Urinary bladder (tissue), 4 donors: ENCODE data around the gene ST3GAL3. TPM values are rescaled to one million over a fixed set of nuclear protein-coding genes. Genes with fewer than 3 reads are reported as not detected.
"Not testable (repeated sequence)": the region's sequence is repeated elsewhere in the genome, so short reads cannot be mapped to it uniquely, and the experiment has no call there.

ENCODE experiments used
- DNase-seq: peaks from one replicate; pipeline ENCODE4 v3.0.0-alpha.2; 2015; ENCODE audit errors: extremely low spot score
- H3K27ac ChIP-seq: one replicate; pipeline ENCODE4 v1.5.1; 2013; ENCODE audit warnings: low read depth, mild to moderate bottlenecking, moderate library complexity
- H3K36me3 ChIP-seq: one replicate; pipeline ENCODE4 v1.6.1; 2013; ENCODE audit warnings: mild to moderate bottlenecking, moderate library complexity; ENCODE audit not compliant: insufficient read depth
- H3K4me1 ChIP-seq: one replicate; pipeline ENCODE4 v1.6.1; 2013; ENCODE audit warnings: mild to moderate bottlenecking, moderate library complexity; ENCODE audit not compliant: insufficient read depth
- H3K4me3 ChIP-seq: one replicate; pipeline ENCODE4 v1.5.1; 2013; ENCODE audit warnings: low read depth, low read length
- WGBS: extraction: QIAGEN DNeasy Blood & Tissue Kit; methylation state at CpG from one replicate; pipeline ENCODE4 v1.1.7; 2013; 5-methylcytosine and 5-hydroxymethylcytosine counted together
- polyA plus RNA-seq: library from polyadenylated mRNA; stranded (reverse); fragments of 200-250 nt; gene quantifications from one replicate; pipeline ENCODE4 v1.2.3, GENCODE V29; 2013
- total RNA-seq: library from RNA; depleted of rRNA; stranded (reverse); fragments of >200 nt; gene quantifications from one replicate; pipeline ENCODE4 v1.2.3, GENCODE V29; 2014
- donor health status: healthy with polysubstance abuse.
- donor health status: healthy.

ST3GAL3 gene
- total and polyA plus RNA-seq, 2 donors, result 25.4 to 27.2 TPM

DNA sequence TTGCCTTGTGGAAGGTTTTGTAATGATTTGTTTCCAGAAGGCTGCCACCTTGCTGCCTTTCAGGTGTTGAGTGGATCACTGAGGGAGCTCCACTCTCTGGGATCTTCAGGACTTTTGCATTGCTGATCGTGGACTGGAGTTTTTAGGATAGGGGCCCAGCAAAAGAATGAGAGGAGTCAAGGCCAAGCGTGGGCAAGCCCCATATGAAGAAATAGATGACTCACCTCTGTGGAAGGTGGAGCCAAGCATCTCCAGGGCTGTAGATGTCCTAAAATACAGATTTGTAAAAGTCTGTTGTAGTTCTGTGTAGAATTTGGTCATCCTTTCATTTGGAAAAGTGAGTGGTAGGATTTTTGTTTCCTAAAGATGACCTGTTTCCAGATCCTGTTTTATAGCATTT lies 67.0 kb downstream of the ST3GAL3 start:
- Histone ChIP-seq H3K27ac (no peak overlapping the region), H3K4me1 (no peaks in the 10 kb centered on the region), H3K36me3 (no peaks in the 10 kb centered on the region), H3K4me3 (no peak overlapping the region)
- no peak for DNase-seq
- 80% methylated on average over 2 of the region's 2 CpGs for WGBS

DNA sequence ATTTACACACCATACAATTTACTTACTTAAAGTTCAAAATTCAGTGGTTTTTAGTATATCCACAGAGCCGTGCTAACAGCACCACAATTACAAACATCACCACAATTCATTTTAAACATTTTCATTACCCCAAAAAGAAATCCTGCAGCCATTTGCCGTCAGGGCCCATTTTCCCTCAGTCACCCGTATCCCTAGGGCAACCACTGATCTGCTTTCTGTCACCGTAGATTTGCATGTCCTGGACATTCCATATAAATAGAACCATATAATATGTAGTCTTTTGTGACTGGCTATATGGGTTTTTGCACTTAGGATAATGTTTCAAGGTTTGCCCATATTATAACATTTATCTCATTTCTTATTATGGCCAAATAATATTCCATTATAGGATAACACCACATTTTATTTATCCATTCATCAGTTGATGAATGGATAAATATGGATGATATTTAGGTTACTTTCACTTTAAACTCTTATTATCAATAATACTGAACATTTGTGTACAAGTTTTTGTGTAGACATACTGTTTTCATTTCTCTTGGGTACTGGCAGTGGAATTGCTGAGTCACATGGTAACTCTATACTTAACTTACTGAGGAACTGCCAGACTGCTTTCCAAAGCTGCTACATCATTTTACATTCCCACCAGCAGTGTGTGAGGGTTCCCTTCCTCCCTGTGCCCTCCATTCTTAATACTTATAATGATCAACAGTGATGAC lies 68.9 kb downstream of the ST3GAL3 start:
- WGBS, result 90% methylated on average over 4 of the region's 4 CpGs
- Histone ChIP-seq H3K27ac (no peak overlapping the region), H3K4me1 (no peaks in the 10 kb centered on the region), H3K36me3 (no peaks in the 10 kb centered on the region), H3K4me3 (no peak overlapping the region)
- no peak for DNase-seq

DNA sequence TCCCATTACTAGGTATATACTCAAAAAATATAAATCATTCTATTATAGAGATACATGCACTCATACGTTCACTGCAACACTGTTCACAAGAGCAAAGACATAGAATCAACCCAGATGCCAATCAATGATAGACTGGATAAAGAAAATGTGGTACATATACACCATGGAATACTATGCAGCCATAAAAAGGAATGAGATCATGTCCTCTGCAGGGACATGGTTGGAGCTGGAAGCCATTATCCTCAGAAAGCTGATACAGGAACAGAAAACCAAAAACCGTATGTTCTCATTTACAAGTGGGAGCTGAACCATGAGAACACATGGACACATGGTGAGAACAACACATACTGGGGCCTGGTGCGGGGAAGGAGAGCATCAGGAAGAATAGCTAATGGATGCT lies 70.6 kb downstream of the ST3GAL3 start:
- not testable (repeated sequence) for DNase-seq, H3K4me1 ChIP-seq, H3K4me3 ChIP-seq, H3K27ac ChIP-seq, H3K36me3 ChIP-seq
- WGBS, result over 99% methylated on average over 3 of the region's 3 CpGs

DNA sequence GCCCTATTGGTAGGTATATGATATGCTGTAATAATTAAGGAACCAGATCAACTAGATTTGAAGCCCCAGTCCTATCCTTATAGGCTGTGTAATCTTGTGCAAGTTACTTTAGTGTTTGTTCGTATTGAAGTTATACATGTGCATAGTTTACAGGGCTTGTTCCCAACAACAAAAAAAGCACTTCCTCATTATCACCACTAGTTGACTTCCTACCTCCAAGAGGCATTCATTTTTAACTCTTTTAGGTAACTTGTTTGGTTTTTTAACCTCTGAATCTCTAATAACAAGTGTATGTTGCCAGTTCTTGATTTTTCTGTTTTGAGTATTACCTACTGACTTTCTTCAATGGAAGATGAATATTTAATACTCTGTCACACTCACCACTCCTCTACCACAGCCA lies 71.9 kb downstream of the ST3GAL3 start:
- no peak for DNase-seq
- Histone ChIP-seq H3K4me1 (no peaks in the 10 kb centered on the region), H3K27ac (no peak overlapping the region), H3K36me3 (no peaks in the 10 kb centered on the region), H3K4me3 (no peak overlapping the region)
- WGBS, result 94% methylated on average over 1 of the region's 1 CpG

DNA sequence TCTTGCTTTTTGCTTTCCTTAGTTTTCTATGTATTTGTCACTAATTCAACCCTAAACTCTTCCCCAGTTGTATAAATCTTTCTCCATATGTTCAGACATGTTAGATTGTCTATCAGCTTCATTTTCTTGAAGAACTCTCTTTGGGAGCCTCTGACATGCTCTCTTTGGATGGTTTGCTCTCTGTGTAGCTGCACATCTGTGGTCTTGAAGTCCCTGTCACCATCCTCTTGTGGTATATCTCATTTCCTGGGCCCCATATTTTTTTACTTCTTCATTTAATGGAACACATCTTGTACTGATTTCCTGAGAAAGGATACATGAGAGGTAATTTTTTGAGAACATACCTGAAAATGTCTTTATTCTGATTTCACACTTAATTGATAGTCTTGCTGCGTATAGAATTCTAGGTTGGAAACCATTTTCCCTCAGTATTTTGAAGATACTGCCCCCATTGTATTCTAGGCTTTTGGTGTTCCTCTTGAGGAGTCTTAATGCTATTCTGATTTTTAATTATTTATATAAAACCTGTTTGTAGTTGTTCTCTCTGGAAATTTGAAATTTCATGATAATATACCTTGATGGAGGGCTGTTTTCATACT lies 72.6 kb downstream of the ST3GAL3 start:
- H3K4me1 ChIP-seq, result no peaks in the 10 kb centered on the region
- no peak overlapping the region for H3K4me3 ChIP-seq
- no peaks in the 10 kb centered on the region for H3K36me3 ChIP-seq
- DNase-seq, result no peak
- H3K27ac ChIP-seq, result no peak overlapping the region
- 99% methylated on average over 1 of the region's 1 CpG for WGBS

DNA sequence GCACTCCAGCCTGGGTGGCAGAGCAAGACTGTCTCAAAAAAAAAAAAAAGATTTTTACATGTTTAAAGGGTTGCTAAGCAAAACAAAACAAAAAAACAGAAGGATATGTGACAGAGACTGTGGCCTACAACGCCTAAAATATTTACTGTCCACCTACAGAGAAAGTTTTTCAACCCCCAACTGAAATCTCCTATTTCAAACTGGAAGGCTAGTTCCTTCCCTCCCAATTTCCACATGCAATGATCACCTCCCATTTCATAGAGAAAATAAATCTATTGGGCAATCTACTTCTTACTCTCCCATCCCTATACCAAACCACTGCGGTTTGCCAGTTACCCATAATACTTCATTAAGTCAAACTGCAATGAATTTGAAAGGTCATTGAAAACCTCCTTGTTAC lies 74.2 kb downstream of the ST3GAL3 start:
- WGBS, result 74% methylated on average over 2 of the region's 2 CpGs
- Histone ChIP-seq H3K27ac (no peak overlapping the region), H3K4me1 (no peaks in the 10 kb centered on the region)

DNA sequence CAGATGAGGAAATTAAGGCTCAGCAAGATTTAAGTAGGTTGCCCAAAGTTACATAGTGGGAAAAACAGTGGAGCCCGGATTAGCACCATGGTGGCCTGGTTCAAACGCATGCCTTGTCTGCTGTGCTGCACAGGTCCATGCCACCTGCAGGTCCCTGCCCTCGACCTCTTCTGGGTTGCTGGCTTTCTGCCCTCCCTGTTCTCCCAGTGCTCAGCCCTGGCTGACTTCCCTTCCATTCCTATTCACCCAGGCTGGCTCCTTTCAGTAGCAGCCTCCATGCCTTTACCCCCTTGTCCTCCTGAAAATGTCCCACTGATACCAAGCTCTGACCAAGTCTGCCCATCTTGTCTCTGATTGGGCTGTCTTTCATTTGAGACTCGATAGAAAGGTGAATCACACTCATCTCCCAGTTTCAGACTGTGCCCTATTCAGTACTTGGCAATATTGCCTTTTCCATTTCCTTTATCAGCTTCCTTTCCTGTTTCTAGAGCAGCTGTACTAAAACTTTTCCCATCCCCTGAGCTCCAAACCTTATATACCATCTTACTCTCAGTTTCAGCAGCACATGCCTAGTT lies 75.8 kb downstream of the ST3GAL3 start:
- no peak for DNase-seq
- no peak overlapping the region for H3K4me3 ChIP-seq
- H3K27ac ChIP-seq, result no peak overlapping the region
- H3K36me3 ChIP-seq, result no peaks in the 10 kb centered on the region
- H3K4me1 ChIP-seq, result no peaks in the 10 kb centered on the region
- whole genome bisulfite sequencing, result 90% methylated on average over 4 of the region's 4 CpGs

More for the DNA sequence above, 74.2 kb downstream of the ST3GAL3 start:
- no peak for DNase-seq
- Histone ChIP-seq H3K36me3 (no peaks in the 10 kb centered on the region), H3K4me3 (no peak overlapping the region)

DNA sequence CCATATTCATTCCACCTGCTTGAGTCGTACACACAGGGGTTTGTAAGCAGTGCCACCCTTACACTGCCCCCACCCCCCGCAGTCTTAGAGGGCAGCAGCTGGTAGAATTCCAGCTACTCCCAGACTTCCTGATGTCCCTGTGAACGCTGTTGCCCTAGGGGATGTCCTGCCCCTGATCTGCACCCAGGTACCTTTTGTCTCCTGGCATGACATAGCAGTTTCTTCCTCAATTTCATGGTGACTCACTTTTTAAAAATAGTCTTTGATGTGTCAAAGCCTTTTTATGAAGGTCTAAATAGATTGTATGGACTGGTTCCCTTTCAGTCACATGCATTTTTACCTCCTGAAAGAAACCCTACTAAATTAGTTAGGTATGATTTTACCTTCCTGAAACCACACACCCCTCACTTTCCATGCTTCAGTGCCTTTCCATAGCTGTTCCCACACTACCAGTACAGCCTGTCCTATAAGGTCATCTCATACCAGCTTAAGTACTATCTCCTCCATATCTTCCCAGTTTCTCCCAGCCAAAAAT lies 76.4 kb downstream of the ST3GAL3 start:
- WGBS, result 89% methylated on average over 3 of the region's 3 CpGs
- Histone ChIP-seq H3K4me1 (no peaks in the 10 kb centered on the region), H3K27ac (no peak overlapping the region), H3K4me3 (no peak overlapping the region), H3K36me3 (no peaks in the 10 kb centered on the region)
- no peak for DNase-seq

DNA sequence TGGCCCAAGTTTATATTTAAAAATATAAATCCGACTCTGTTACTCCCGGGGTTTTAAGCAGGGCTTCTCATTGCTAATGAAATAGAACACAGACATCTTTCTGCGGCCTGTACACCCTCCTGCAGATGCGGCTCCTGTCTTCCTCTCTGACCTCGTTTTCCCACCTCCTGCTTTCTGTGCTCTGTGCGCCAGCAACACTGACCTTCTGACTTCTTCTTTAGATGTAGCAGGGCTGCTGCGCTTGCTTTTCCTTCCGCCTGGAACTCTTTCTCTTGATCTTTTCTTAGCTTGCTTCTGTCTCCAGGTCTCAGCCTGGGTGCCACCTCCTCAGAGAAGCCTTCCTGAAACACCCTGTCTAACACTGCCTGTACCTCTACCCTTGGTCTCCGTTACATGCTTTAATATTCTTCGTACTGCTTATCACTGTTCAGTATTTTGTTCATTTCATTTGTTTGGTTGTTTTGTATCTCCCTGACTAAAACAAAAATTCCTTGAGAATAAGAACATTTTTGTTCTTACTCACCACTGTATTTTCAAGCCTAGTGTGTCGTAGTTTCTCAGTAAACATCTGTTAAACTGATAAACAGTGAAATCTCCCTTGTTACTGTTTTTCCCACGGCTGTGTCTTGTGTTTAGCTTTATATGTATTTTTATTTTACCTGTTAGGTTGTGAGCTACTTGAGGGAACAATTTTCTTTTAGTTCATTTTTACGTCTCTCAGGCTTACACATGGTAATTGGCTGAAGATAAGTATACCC lies 79.0 kb downstream of the ST3GAL3 start:
- Histone ChIP-seq H3K36me3 (no peaks in the 10 kb centered on the region), H3K4me3 (no peak overlapping the region), H3K27ac (no peak overlapping the region), H3K4me1 (no peaks in the 10 kb centered on the region)
- WGBS, result 79% methylated on average over 13 of the region's 13 CpGs
- no peak for DNase-seq

DNA sequence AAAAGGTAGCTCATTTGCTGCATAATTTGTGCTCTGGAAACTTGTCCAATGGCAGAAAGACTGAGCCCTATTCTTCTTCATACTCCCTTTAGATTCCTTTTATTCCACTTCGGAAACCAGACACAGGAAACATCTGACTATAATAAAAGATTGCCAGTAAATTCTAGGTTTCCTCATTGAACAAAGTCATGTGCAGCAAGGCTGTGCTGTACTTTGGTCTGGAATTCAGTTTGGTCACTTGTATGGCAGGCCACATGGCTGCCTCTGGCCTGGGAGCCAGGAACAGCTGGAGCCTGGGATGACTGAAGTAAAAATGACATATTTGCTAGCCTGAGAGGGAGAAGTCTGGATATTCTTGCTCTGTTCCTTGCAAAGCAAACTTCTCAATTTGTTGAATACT lies 79.6 kb downstream of the ST3GAL3 start:
- Histone ChIP-seq H3K4me3 (no peak overlapping the region), H3K4me1 (no peaks in the 10 kb centered on the region), H3K36me3 (no peaks in the 10 kb centered on the region), H3K27ac (no peak overlapping the region)
- DNase-seq, result no peak
- WGBS, result 42% methylated on average over 1 of the region's 1 CpG

DNA sequence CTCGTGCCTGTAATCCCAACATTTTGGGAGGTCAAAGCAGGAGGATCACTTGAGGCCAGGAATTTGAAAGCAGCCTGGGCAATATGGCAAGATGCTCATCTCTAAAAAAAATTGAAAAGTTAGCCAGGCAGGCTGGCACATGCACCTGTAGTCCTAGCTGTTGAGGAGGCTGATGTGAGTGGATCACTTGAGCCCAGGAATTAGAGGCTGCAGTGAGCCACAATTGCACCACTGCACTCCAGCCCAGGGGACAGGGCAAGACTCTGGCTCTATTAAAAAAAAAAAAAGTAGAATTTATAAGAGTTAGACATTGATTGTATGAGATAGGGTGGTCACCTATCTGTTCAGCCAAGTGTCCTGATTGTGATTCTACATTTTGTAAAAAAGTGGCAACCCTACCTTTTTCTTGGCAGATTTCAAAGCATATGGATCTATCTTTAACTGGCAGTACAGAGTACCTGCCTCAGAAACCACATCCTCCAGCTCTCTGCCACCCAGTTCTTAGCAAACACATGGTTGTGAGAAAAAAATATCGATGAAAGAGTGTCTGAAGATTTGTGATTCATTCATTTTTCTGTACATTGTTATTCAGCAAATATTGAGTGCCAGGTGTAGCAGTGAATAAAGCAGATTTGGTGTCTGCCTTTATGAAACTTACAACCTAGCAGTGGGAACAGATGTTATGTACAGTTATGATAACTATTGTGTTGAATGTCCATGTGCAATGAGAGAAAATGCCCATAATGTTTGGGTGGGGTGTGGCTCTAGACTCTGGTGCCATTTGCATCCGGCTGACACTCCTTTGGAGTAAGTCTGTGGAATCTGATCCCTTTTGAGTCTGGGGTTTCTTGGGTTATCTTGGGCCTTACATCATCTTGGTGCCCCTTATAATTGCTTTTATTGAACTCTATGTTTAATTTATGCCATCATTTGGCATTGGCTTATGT lies 82.5 kb downstream of the ST3GAL3 start:
- no peak overlapping the region for H3K4me3 ChIP-seq

DNA sequence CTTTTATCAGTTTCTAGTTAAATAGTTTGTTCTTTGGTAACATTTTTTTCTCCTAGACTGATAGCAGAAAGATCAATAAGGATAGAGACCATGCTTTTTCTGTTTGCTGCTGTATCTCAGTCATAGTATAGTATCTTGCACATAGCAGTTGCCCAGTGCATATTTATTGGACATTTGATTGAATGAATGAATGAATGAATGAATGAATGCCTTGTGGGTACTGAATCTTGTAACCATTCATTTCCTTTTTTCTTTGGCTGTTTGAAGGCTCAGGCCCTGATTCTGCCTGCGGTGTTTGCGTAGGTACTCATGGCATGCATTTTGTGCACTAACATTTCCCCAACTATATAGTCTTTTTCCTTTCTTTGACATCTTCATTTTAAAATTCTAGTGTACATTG lies 83.9 kb downstream of the ST3GAL3 start:
- WGBS, result 96% methylated on average over 2 of the region's 2 CpGs
- no peak overlapping the region for H3K27ac ChIP-seq
- no peak for DNase-seq
- H3K36me3 ChIP-seq, result no peaks in the 10 kb centered on the region
- no peak overlapping the region for H3K4me3 ChIP-seq
- H3K4me1 ChIP-seq, result no peaks in the 10 kb centered on the region

More for the DNA sequence above, 82.5 kb downstream of the ST3GAL3 start:
- H3K36me3 ChIP-seq, result no peaks in the 10 kb centered on the region
- WGBS, result 94% methylated on average over 3 of the region's 3 CpGs
- H3K27ac ChIP-seq, result no peak overlapping the region
- no peak for DNase-seq
- no peaks in the 10 kb centered on the region for H3K4me1 ChIP-seq

DNA sequence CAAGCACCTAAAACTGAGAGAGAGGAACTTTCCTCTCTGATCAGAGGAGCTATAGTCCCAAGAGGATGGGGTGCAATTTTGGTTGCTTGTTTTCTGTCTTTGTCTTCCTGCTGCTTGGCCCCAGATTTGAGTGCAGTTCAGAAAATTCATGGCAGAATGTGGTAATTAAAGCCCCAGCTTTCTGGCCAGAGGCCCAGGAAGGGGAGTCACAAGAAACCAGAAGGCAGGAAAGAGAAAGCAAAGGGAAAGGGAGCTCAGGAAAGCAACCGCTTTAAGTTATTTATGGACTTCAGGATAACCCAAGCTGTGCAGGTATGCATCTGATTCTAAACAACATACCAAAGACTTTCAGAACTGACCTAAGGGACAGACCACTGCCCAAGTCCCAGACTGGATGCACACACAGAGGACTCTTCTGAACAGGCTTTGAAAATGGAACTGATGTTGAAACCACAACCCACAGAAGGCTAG lies 88.8 kb downstream of the ST3GAL3 start:
- no peak for DNase-seq
- Histone ChIP-seq H3K4me1 (no peaks in the 10 kb centered on the region), H3K4me3 (no peak overlapping the region), H3K36me3 (no peaks in the 10 kb centered on the region), H3K27ac (no peak overlapping the region)
- WGBS, result 43% methylated on average over 1 of the region's 1 CpG
